HG03439 (cell line): ENCODE data around the gene NOS3.

Experiments used
- ATAC-seq: cut with Tn5 transposase; IDR thresholded peaks from one replicate; pipeline ENCODE4 v1.9.1; 2021; ENCODE audit warnings: mild to moderate bottlenecking, moderate library complexity; ENCODE audit not compliant: unreplicated experiment

The NOS3 gene

GRCh38 chr7:151053751-151054150 is 62.9 kb downstream of the NOS3 start:
- no peak for ATAC-seq

- no peak for ATAC-seq
These were observed 65.5 kb downstream of the NOS3 start for GRCh38 chr7:151056283-151056665.

- ATAC-seq: no peak
These were observed 66.1 kb downstream of the NOS3 start for GRCh38 chr7:151056666-151057505.

GRCh38 chr7:151057506-151057988 is 66.7 kb downstream of the NOS3 start, which contains the start of gene CDK5:
CDK5 (minus strand) TSS chr7:151057897; CDS start chr7:151057848, 49 bp downstream.
- ATAC-seq: peak; percentile 7

GRCh38 chr7:151057989-151058780 is 67.4 kb downstream of the NOS3 start:
- peak; percentile 88 for ATAC-seq

- ATAC-seq: no peak
These were observed 68.1 kb downstream of the NOS3 start for GRCh38 chr7:151058781-151059366.

- ATAC-seq: peak; percentile 29
These were observed 68.7 kb downstream of the NOS3 start, which contains the start of gene SLC4A2 for GRCh38 chr7:151059367-151060112. SLC4A2 (plus strand) TSS chr7:151059589; CDS start chr7:151061988, 2,399 bp downstream.

- no peak for ATAC-seq
These were observed 69.2 kb downstream of the NOS3 start for GRCh38 chr7:151060113-151060415.

GRCh38 chr7:151060416-151061212 is 69.8 kb downstream of the NOS3 start:
- no peak for ATAC-seq

- ATAC-seq: no peak
These were observed 70.6 kb downstream of the NOS3 start for GRCh38 chr7:151061213-151062110.

GRCh38 chr7:151062111-151062398 is 71.2 kb downstream of the NOS3 start:
- no peak for ATAC-seq

GRCh38 chr7:151062399-151063211 is 71.8 kb downstream of the NOS3 start:
- ATAC-seq: no peak

- ATAC-seq: no peak
These were observed 72.4 kb downstream of the NOS3 start for GRCh38 chr7:151063212-151063561.
